Measurements from ENCODE around the gene UGT2B7. TPM values are rescaled to one million over a fixed set of nuclear protein-coding genes. Genes with fewer than 3 reads are reported as not detected.

Gene UGT2B7
- total and polyA plus RNA-seq, 2 of the 13 experiments (the other 11 are each of a cell fraction or from before 2014, with no cell fraction given) = 26.8 to 41.8 TPM

DNA sequence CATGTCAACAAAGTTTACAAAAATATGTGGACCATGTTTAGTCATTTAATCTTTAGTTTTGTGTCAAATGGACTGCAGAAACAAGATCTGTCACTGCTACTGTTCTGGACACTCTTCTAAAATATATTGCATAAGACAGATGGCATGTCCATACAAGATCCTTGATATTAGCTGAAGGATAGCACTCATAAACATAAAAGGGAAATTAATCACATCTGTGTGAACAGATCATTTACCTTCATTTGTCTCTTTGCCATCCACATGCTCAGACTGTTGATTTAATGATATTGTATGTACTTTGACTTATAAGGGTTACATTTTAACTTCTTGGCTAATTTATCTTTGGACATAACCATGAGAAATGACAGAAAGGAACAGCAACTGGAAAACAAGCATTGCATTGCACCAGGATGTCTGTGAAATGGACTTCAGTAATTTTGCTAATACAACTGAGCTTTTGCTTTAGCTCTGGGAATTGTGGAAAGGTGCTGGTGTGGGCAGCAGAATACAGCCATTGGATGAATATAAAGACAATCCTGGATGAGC is at the start of gene UGT2B7 (continued):
- TF ChIP-seq, protein P1, sequence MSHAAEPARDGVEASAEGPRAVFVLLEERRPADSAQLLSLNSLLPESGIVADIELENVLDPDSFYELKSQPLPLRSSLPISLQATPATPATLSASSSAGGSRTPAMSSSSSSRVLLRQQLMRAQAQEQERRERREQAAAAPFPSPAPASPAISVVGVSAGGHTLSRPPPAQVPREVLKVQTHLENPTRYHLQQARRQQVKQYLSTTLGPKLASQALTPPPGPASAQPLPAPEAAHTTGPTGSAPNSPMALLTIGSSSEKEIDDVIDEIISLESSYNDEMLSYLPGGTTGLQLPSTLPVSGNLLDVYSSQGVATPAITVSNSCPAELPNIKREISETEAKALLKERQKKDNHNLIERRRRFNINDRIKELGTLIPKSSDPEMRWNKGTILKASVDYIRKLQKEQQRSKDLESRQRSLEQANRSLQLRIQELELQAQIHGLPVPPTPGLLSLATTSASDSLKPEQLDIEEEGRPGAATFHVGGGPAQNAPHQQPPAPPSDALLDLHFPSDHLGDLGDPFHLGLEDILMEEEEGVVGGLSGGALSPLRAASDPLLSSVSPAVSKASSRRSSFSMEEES (CRISPR knock-in tag; IDR thresholded peaks at IDR 0.05) = 0 out of 2 replicates have a peak, but pooled peaks have one; percentile 68
- TF ChIP-seq, protein P2, sequence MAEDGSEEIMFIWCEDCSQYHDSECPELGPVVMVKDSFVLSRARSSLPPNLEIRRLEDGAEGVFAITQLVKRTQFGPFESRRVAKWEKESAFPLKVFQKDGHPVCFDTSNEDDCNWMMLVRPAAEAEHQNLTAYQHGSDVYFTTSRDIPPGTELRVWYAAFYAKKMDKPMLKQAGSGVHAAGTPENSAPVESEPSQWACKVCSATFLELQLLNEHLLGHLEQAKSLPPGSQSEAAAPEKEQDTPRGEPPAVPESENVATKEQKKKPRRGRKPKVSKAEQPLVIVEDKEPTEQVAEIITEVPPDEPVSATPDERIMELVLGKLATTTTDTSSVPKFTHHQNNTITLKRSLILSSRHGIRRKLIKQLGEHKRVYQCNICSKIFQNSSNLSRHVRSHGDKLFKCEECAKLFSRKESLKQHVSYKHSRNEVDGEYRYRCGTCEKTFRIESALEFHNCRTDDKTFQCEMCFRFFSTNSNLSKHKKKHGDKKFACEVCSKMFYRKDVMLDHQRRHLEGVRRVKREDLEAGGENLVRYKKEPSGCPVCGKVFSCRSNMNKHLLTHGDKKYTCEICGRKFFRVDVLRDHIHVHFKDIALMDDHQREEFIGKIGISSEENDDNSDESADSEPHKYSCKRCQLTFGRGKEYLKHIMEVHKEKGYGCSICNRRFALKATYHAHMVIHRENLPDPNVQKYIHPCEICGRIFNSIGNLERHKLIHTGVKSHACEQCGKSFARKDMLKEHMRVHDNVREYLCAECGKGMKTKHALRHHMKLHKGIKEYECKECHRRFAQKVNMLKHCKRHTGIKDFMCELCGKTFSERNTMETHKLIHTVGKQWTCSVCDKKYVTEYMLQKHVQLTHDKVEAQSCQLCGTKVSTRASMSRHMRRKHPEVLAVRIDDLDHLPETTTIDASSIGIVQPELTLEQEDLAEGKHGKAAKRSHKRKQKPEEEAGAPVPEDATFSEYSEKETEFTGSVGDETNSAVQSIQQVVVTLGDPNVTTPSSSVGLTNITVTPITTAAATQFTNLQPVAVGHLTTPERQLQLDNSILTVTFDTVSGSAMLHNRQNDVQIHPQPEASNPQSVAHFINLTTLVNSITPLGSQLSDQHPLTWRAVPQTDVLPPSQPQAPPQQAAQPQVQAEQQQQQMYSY (CRISPR knock-in tag; IDR thresholded peaks at IDR 0.05) = no peak
- TF ChIP-seq THAP11 (CRISPR knock-in tag; IDR thresholded peaks at IDR 0.05) = peak; percentile 45; the same call in 1 of the 2 replicates

DNA sequence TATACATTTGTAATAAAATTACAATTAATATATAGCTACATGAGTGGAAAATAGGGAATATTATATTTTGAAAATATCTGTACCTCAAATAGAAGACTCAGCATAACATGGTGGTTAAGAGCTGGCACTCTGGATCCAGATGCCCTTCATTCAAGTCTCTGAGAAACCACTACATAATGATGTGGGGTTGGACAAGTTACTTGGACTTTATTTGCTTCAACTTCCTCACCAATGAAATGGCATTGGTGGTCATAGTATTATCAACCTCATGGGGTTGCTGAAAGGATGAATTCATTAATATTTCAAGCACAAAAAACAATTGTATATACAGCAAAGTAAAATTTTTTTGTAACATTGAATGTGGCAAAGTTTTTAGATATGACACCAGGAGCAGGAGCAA is 46.4 kb upstream of the UGT2B7 start:
- no peak for DNase-seq (ENCODE audit: low spot score)
- ATAC-seq = no peak
- no peaks in the 10 kb centered on the region for H3K9me3 ChIP-seq (ENCODE audit: low read length)
- ChIA-PET POLR2A (interaction anchor here (1.1 kb wide), 2 partner anchors 8 to 102 kb away, joined by 3 read pairs; no protein-coding TSS in a partner anchor), CTCF (ENCODE audit: low intra/inter-chr PET ratio, low total read pairs) (no interaction called here)
- no peak overlapping the region for H3K9ac ChIP-seq (ENCODE audit: insufficient read depth, low read depth, low read length)
- H3K4me2 ChIP-seq (ENCODE audit: low read depth, low read length) = peak overlapping the region; percentile 59
- H3K79me2 ChIP-seq (ENCODE audit: insufficient read depth, low read length) = peaks cover 50% of the 10 kb centered on the region
- no peaks in the 10 kb centered on the region for H3K36me3 ChIP-seq (replicated peaks in 1 of 2; ENCODE audit: control insufficient read depth in 1 of 2, insufficient read depth in 2 of 2, low read length in 2 of 2)
- H3K27me3 ChIP-seq (ENCODE audit: control insufficient read depth in 1 of 2, insufficient read depth in 2 of 2, low read length in 2 of 2) = no peaks in the 10 kb centered on the region
- TF ChIP-seq HNRNPLL (IDR thresholded peaks at IDR 0.05; ENCODE audit: low read depth, low read length, poor library complexity, severe bottlenecking) (no peak), ZNF615 (CRISPR knock-in tag; IDR thresholded peaks at IDR 0.05; ENCODE audit: borderline replicate concordance) (no peak), ZNF660 (CRISPR knock-in tag; IDR thresholded peaks at IDR 0.05; ENCODE audit: borderline replicate concordance, low read depth) (no peak)
- FAIRE-seq = no peak
- peak overlapping the region; percentile 88 for H3K27ac ChIP-seq (ENCODE audit: extremely low read length, insufficient read depth, low read length)
- BruUV-seq (replicated peaks) = no TSS peak
- peaks cover 28% of the 10 kb centered on the region for H3K4me1 ChIP-seq (ENCODE audit: insufficient read depth, low read length)
- H4K20me1 ChIP-seq (ENCODE audit: insufficient read depth, low read length) = no peaks in the 10 kb centered on the region
- intact Hi-C loops (cut with micrococcal nuclease; ENCODE audit: unreplicated experiment) (loop anchor here (10.0 kb wide), 1 partner anchor 555 kb away; no protein-coding TSS in a partner anchor), in situ Hi-C loops (cut with HindIII; ENCODE audit: extremely low pct_ligation_motif_present, low pct_unique_long_range_greater_than_20kb) (loop anchor here (25.0 kb wide), 1 partner anchor 563 kb away; no protein-coding TSS in a partner anchor)
- H3K4me3 ChIP-seq (replicated peaks in 1 of 3; ENCODE audit: insufficient read depth in 1 of 3, low read depth in 2 of 3, low read length in 3 of 3) = 0 out of 6 replicates have a peak overlapping the region, but pooled peaks of 1 of the 3 experiments have one; percentile 34
- H2AFZ ChIP-seq (ENCODE audit: low read length) = no peak overlapping the region
